ENCODE data around the gene CPNE4.

- TF ChIP-seq CTCF (IDR thresholded peaks at IDR 0.05; ENCODE audit: low read length) (no peak), EZH2 (IDR thresholded peaks at IDR 0.05; ENCODE audit: borderline replicate concordance, low read length) (no peak)
Observed at GRCh38 chr3:131701153-131701770, 333.6 kb downstream of the CPNE4 start.

All from OCI-LY1 (cell line).